H9 (cell line): Measurements from ENCODE around the gene NID1. TPM values are rescaled to one million over a fixed set of nuclear protein-coding genes. Genes with fewer than 3 reads are reported as not detected.

Experiments used
- DNase-seq: peaks from one replicate; pipeline ENCODE4 v3.0.0-alpha.2; 2017
- H2AFZ ChIP-seq: one replicate; pipeline ENCODE4 v1.6.1; 2013; ENCODE audit warnings: mild to moderate bottlenecking, low read length, control low read depth, moderate library complexity
- H2AK5ac ChIP-seq: 2 replicates; pipeline ENCODE4 v1.6.1; 2013; ENCODE audit warnings: low read length, control low read depth, mixed read lengths; ENCODE audit not compliant: insufficient read length
- H2BK120ac ChIP-seq: one replicate; pipeline ENCODE4 v1.6.1; 2013; ENCODE audit warnings: low read depth, mild to moderate bottlenecking, low read length, control low read depth, inconsistent platforms; ENCODE audit not compliant: poor library complexity, severe bottlenecking
- H2BK12ac ChIP-seq: 2 replicates; pipeline ENCODE4 v1.6.1; 2013; ENCODE audit warnings: low read length, control low read depth, mixed read lengths, low read depth; ENCODE audit not compliant: insufficient read length
- H2BK15ac ChIP-seq: 2 replicates; pipeline ENCODE4 v1.6.1; 2013; ENCODE audit warnings: low read depth, low read length, control low read depth
- H2BK20ac ChIP-seq: one replicate; pipeline ENCODE4 v1.6.1; 2013; ENCODE audit warnings: low read depth, mild to moderate bottlenecking, low read length, control low read depth, inconsistent platforms; ENCODE audit not compliant: poor library complexity, severe bottlenecking
- H2BK5ac ChIP-seq: 2 replicates; pipeline ENCODE4 v1.6.1; 2013; ENCODE audit warnings: low read length, control low read depth, mixed read lengths; ENCODE audit not compliant: insufficient read length
- H3K14ac ChIP-seq: 2 replicates; pipeline ENCODE4 v1.6.1; 2013; ENCODE audit warnings: low read length, control low read depth; ENCODE audit not compliant: insufficient read depth
- H3K18ac ChIP-seq: 2 replicates; pipeline ENCODE4 v1.6.1; 2013; ENCODE audit warnings: low read depth, mild to moderate bottlenecking, mixed read lengths, low read length, control low read depth; ENCODE audit not compliant: insufficient read length
- H3K23ac ChIP-seq: 2 replicates; pipeline ENCODE4 v1.6.1; 2013; ENCODE audit warnings: low read length, control low read depth, mixed read lengths, low read depth; ENCODE audit not compliant: insufficient read length
- H3K23me2 ChIP-seq: 2 replicates; pipeline ENCODE4 v1.6.1; 2013; ENCODE audit warnings: low read depth, mild to moderate bottlenecking, mixed read lengths, low read length, control low read depth; ENCODE audit not compliant: insufficient read length, poor library complexity, severe bottlenecking
- H3K27ac ChIP-seq: 2 replicates; pipeline ENCODE4 v1.5.1; 2013; ENCODE audit warnings: low read length, control low read depth, mixed read lengths, low read depth; ENCODE audit not compliant: insufficient read length
- H3K27me3 ChIP-seq: 2 replicates; pipeline ENCODE4 v1.6.1; 2013; ENCODE audit warnings: low read length, control low read depth, inconsistent platforms; ENCODE audit not compliant: insufficient read depth
- H3K4ac ChIP-seq: 2 replicates; pipeline ENCODE4 v1.6.1; 2013; ENCODE audit warnings: low read depth, mild to moderate bottlenecking, control low read depth, inconsistent platforms, low read length, moderate library complexity
- H3K4me1 ChIP-seq: 2 replicates; pipeline ENCODE4 v1.6.1; 2013; ENCODE audit warnings: low read length, control low read depth, inconsistent platforms; ENCODE audit not compliant: insufficient read depth
- H3K4me2 ChIP-seq: 2 replicates; pipeline ENCODE4 v1.6.1; 2013; ENCODE audit warnings: low read length, control low read depth, mixed read lengths; ENCODE audit not compliant: insufficient read length, insufficient read depth
- H3K56ac ChIP-seq: 2 replicates; pipeline ENCODE4 v1.6.1; 2013; ENCODE audit warnings: low read depth, mild to moderate bottlenecking, mixed read lengths, low read length, control low read depth; ENCODE audit not compliant: insufficient read length
- H3K79me1 ChIP-seq: 2 replicates; pipeline ENCODE4 v1.6.1; 2013; ENCODE audit warnings: low read depth, mild to moderate bottlenecking, moderate library complexity, low read length, control low read depth, inconsistent platforms; ENCODE audit not compliant: insufficient read depth, poor library complexity, severe bottlenecking
- H3K79me2 ChIP-seq: 2 replicates; pipeline ENCODE4 v1.6.1; 2013; ENCODE audit warnings: low read length, control low read depth, inconsistent platforms; ENCODE audit not compliant: insufficient read depth
- H3K9ac ChIP-seq: 2 replicates; pipeline ENCODE4 v1.6.1; 2013; ENCODE audit warnings: low read length, control low read depth, mixed read lengths; ENCODE audit not compliant: insufficient read length; ENCODE audit errors: extremely low read depth
- H3K9me3 ChIP-seq: one replicate; pipeline ENCODE4 v1.6.1; 2013; ENCODE audit warnings: low read depth, low read length, inconsistent platforms; ENCODE audit not compliant: control insufficient read depth
- H3T11ph ChIP-seq: one replicate; pipeline ENCODE4 v1.6.1; 2013; ENCODE audit warnings: mild to moderate bottlenecking, low read length, control low read depth, inconsistent platforms
- H4K20me1 ChIP-seq: one replicate; pipeline ENCODE4 v1.6.1; 2013; ENCODE audit not compliant: control insufficient read depth, insufficient read length, insufficient read depth
- H4K5ac ChIP-seq: 2 replicates; pipeline ENCODE4 v1.6.1; 2013; ENCODE audit warnings: low read depth, mild to moderate bottlenecking, mixed read lengths, low read length, control low read depth; ENCODE audit not compliant: insufficient read length
- H4K8ac ChIP-seq: replicated peaks from 2 replicates; pipeline ENCODE4 v1.6.1; 2013; ENCODE audit warnings: low read length, control low read depth, mixed read lengths, low read depth; ENCODE audit not compliant: insufficient read length
- H4K91ac ChIP-seq: 2 replicates; pipeline ENCODE4 v1.6.1; 2013; ENCODE audit warnings: low read depth, mild to moderate bottlenecking, moderate library complexity, mixed read lengths, low read length, control low read depth; ENCODE audit not compliant: insufficient read length
- H3K27ac Mint-ChIP-seq, 3 experiments: 2 replicates in 2 of 3; 3 replicates in 1 of 3; pipeline ENCODE4 v1.8.0; 2020 to 2021; ENCODE audit warnings: mixed read lengths in 3 of 3, mild to moderate bottlenecking in 1 of 3, moderate library complexity in 1 of 3
- H3K27me3 Mint-ChIP-seq: 2 replicates; pipeline ENCODE4 v1.8.0; 2021; ENCODE audit warnings: low read depth, mild to moderate bottlenecking, moderate library complexity, mixed read lengths
- H3K36me3 Mint-ChIP-seq, 3 experiments: 2 replicates in 2 of 3; 3 replicates in 1 of 3; pipeline ENCODE4 v1.8.0; 2020 to 2021; ENCODE audit warnings: low read depth in 3 of 3, mixed read lengths in 3 of 3; ENCODE audit not compliant: insufficient read depth in 1 of 3
- H3K4me1 Mint-ChIP-seq, 2 experiments: 2 replicates each; pipeline ENCODE4 v1.8.0; 2020; ENCODE audit warnings: mixed read lengths in 2 of 2
- H3K4me3 Mint-ChIP-seq, 2 experiments: 2 replicates in 1 of 2; 3 replicates in 1 of 2; pipeline ENCODE4 v1.8.0; 2020 to 2021; ENCODE audit warnings: mild to moderate bottlenecking in 2 of 2, mixed read lengths in 2 of 2, moderate library complexity in 1 of 2
- H3K9me3 Mint-ChIP-seq, 2 experiments: 2 replicates in 1 of 2; 3 replicates in 1 of 2; pipeline ENCODE4 v1.8.0; 2020; ENCODE audit warnings: mild to moderate bottlenecking in 2 of 2, mixed read lengths in 2 of 2, moderate library complexity in 1 of 2
- CTCF ChIP-seq: fragments of 200-600 bp; sonication (generic); conservative IDR thresholded peaks from 3 replicates; pipeline ENCODE4 v1.8.0; 2021; ENCODE audit warnings: antibody characterized with exemption, mild to moderate bottlenecking
- WGBS: extraction: QIAGEN DNeasy Blood & Tissue Kit; methylation state at CpG from one replicate; pipeline ENCODE4 v1.1.7; 2013; ENCODE audit warnings: missing lambda C conversion rate, low lambda C conversion rate, mixed read lengths; ENCODE audit not compliant: insufficient read length; ENCODE audit errors: extremely low coverage; 5-methylcytosine and 5-hydroxymethylcytosine counted together
- total RNA-seq: library from RNA; stranded (reverse); gene quantifications from 2 replicates; pipeline ENCODE4 v1.2.1, GENCODE V29; 2021

The NID1 gene
- total RNA-seq, 1 experiment from 2014 or later: 28.5 TPM

GRCh38 chr1:236065509-236066005 lies 667 bp upstream of the NID1 start:
- TF ChIP-seq CTCF: no peak
- H3K36me3 Mint-ChIP-seq: peaks cover 0 to 10% (median 1%) of the 10 kb centered on the region in 3 experiments; a peak in 3 of 7 replicates
- WGBS: no CpG with 5 or more reads among the region's 17 CpGs
- H3K27ac Mint-ChIP-seq: peak overlapping the region in 1 of 3 experiments; percentile 11; a peak in 2 of 7 replicates
- DNase-seq: no peak
- Histone ChIP-seq H2BK12ac (no peak overlapping the region), H4K5ac (no peak overlapping the region), H3K9ac (peak overlapping the region; percentile 30), H2BK5ac (no peak overlapping the region), H3K9me3 (no peaks in the 10 kb centered on the region), H2BK120ac (no peak overlapping the region), H3T11ph (no peak overlapping the region), H4K20me1 (no peaks in the 10 kb centered on the region), H3K4ac (no peak overlapping the region), H2BK15ac (no peak overlapping the region), H3K23me2 (peaks cover 9% of the 10 kb centered on the region), H3K4me1 (0 out of 2 replicates have a peak, but pooled peaks cover 3% of the 10 kb centered on the region), H3K23ac (no peak overlapping the region), H4K8ac (no peak overlapping the region), H3K18ac (no peak overlapping the region), H2AFZ (no peak overlapping the region), H2BK20ac (no peak overlapping the region), H3K79me1 (no peaks in the 10 kb centered on the region), H3K4me2 (peak overlapping the region; percentile 87), H3K27me3 (peaks cover 5% of the 10 kb centered on the region; the same call in 1 of the 2 replicates), H3K14ac (peak overlapping the region; percentile 61), H2AK5ac (no peak overlapping the region), H3K56ac (no peak overlapping the region), H3K79me2 (no peaks in the 10 kb centered on the region), H4K91ac (no peak overlapping the region), H3K27ac (no peak overlapping the region)
- peaks cover 47% of the 10 kb centered on the region for H3K27me3 Mint-ChIP-seq
- peak overlapping the region; percentile 67 to 85 for H3K4me3 Mint-ChIP-seq
- H3K4me1 Mint-ChIP-seq: peaks cover 8 to 17% of the 10 kb centered on the region in 2 experiments
- H3K9me3 Mint-ChIP-seq: peaks cover 2 to 4% of the 10 kb centered on the region in 2 experiments; a peak in 2 of 5 replicates
